Panc1 (cell line): Measurements from ENCODE around the gene TBX1. TPM values are rescaled to one million over a fixed set of nuclear protein-coding genes. Genes with fewer than 3 reads are reported as not detected.

Source experiments
- ATAC-seq: fragments of 200-7000 bp; cut with Tn5 transposase; 2 replicates; pipeline ENCODE4 v1.9.1; 2020; ENCODE audit warnings: mild to moderate bottlenecking, moderate library complexity
- BruUV-seq: library from RNA; stranded (reverse); fragments of 400-500 nt; replicated peaks from 2 replicates; lab custom pipeline; 2021; lab: Mats Ljungman, UMichigan
- CTCF ChIA-PET: fragments of 300-600 bp; sonication (Branson Sonifier 250); formaldehyde crosslinking; loops from one replicate; lab custom pipeline; 2022; ENCODE audit warnings: antibody characterized with exemption; lab: Charles Lee
- POLR2A ChIA-PET: fragments of 300-600 bp; sonication (Branson Sonifier 250); formaldehyde crosslinking; loops from one replicate; lab custom pipeline; 2022; ENCODE audit warnings: antibody characterized with exemption; lab: Charles Lee
- DNase-seq: peaks from one replicate; pipeline ENCODE4 v3.0.0-alpha.2; 2010; ENCODE audit warnings: low read depth, low spot score
- H3K27ac ChIP-seq: 2 replicates; pipeline ENCODE4 v1.5.1; 2011; ENCODE audit warnings: mild to moderate bottlenecking, low read length, inconsistent platforms
- H3K27me3 ChIP-seq: fragments of 200-500 bp; sonication (Bioruptor generic); 2 replicates; pipeline ENCODE4 v1.6.0; 2014; ENCODE audit warnings: low read length, inconsistent platforms; ENCODE audit not compliant: control insufficient read depth, insufficient read depth
- H3K36me3 ChIP-seq: fragments of 200-500 bp; sonication (Bioruptor generic); 2 replicates; pipeline ENCODE4 v1.5.1; 2014; ENCODE audit warnings: inconsistent platforms, mild to moderate bottlenecking, low read length, moderate library complexity; ENCODE audit not compliant: control insufficient read depth, insufficient read depth
- H3K4me1 ChIP-seq: 2 replicates; pipeline ENCODE4 v1.5.1; 2011; ENCODE audit warnings: inconsistent platforms, mild to moderate bottlenecking, low read length, moderate library complexity; ENCODE audit not compliant: control insufficient read depth, insufficient read depth
- H3K4me3 ChIP-seq, 2 experiments: 2 replicates each; pipeline ENCODE4 v1.5.1; 2011 to 2012; ENCODE audit warnings: low read depth in 2 of 2, low read length in 2 of 2, mild to moderate bottlenecking in 2 of 2, inconsistent platforms in 1 of 2, moderate library complexity in 1 of 2
- H3K9me3 ChIP-seq: fragments of 200-500 bp; sonication (Bioruptor generic); 2 replicates; pipeline ENCODE4 v1.5.1; 2014; ENCODE audit warnings: low read depth, mild to moderate bottlenecking, inconsistent platforms, low read length, moderate library complexity; ENCODE audit not compliant: control insufficient read depth, insufficient read depth
- POLR2AphosphoS5 ChIP-seq: IDR thresholded peaks from 2 replicates; pipeline ENCODE4 v1.6.1; 2012; ENCODE audit warnings: mild to moderate bottlenecking, low read depth, low read length, moderate library complexity
- SIN3A ChIP-seq: IDR thresholded peaks from 2 replicates; pipeline ENCODE4 v1.6.1; 2012; ENCODE audit warnings: low read depth, mild to moderate bottlenecking, low read length, moderate library complexity, borderline replicate concordance; ENCODE audit not compliant: insufficient read depth
- TCF7L2 ChIP-seq: IDR thresholded peaks from 2 replicates; pipeline ENCODE4 v1.6.1; 2011; ENCODE audit warnings: mild to moderate bottlenecking, low read depth, low read length, inconsistent platforms
- in situ Hi-C: cut with HindIII; loops from 2 replicates; pipeline ENCODE4 v1.10.0; 2016; ENCODE audit warnings: low sequenced_read_pairs, low pct_unique_long_range_greater_than_20kb
- intact Hi-C: fragments of 100-400 bp; cut with micrococcal nuclease; formaldehyde crosslinking; loops from one replicate; pipeline ENCODE4 v1.10.0; 2022; ENCODE audit not compliant: unreplicated experiment
- total RNA-seq: library from RNA; stranded (reverse); gene quantifications from one replicate; pipeline ENCODE4 v1.2.1, GENCODE V29; 2021; ENCODE audit not compliant: unreplicated experiment
- TF ChIP-seq, protein P1 (sequence below): fragments of 450-650 bp; IDR thresholded peaks from 2 replicates; pipeline ENCODE4 v1.5.1; 2017; ENCODE audit warnings: mild to moderate bottlenecking
- TF ChIP-seq, protein P2 (sequence below), 2 experiments: IDR thresholded peaks; 2 replicates each; pipeline ENCODE4 v1.6.1; 2011 to 2012; ENCODE audit warnings: low read depth in 2 of 2, control low read depth in 1 of 2, low read length in 1 of 2, mild to moderate bottlenecking in 1 of 2, moderate library complexity in 1 of 2; ENCODE audit not compliant: insufficient read depth in 1 of 2

TBX1 gene
- total RNA-seq, 1 experiment from 2014 or later = 91.7 TPM

GRCh38 chr22:19810381-19811201, 50.0 kb downstream of the TBX1 start:
- Histone ChIP-seq H3K4me1 (peaks cover 10% of the 10 kb centered on the region), H3K27me3 (no peaks in the 10 kb centered on the region), H3K36me3 (no peaks in the 10 kb centered on the region), H3K4me3 (no peak overlapping the region), H3K27ac (no peak overlapping the region), H3K9me3 (no peaks in the 10 kb centered on the region)
- TF ChIP-seq POLR2AphosphoS5 = no peak
- no peak for TF ChIP-seq SIN3A
- TF ChIP-seq, protein P1, sequence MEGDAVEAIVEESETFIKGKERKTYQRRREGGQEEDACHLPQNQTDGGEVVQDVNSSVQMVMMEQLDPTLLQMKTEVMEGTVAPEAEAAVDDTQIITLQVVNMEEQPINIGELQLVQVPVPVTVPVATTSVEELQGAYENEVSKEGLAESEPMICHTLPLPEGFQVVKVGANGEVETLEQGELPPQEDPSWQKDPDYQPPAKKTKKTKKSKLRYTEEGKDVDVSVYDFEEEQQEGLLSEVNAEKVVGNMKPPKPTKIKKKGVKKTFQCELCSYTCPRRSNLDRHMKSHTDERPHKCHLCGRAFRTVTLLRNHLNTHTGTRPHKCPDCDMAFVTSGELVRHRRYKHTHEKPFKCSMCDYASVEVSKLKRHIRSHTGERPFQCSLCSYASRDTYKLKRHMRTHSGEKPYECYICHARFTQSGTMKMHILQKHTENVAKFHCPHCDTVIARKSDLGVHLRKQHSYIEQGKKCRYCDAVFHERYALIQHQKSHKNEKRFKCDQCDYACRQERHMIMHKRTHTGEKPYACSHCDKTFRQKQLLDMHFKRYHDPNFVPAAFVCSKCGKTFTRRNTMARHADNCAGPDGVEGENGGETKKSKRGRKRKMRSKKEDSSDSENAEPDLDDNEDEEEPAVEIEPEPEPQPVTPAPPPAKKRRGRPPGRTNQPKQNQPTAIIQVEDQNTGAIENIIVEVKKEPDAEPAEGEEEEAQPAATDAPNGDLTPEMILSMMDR = no peak
- TF ChIP-seq, protein P2, sequence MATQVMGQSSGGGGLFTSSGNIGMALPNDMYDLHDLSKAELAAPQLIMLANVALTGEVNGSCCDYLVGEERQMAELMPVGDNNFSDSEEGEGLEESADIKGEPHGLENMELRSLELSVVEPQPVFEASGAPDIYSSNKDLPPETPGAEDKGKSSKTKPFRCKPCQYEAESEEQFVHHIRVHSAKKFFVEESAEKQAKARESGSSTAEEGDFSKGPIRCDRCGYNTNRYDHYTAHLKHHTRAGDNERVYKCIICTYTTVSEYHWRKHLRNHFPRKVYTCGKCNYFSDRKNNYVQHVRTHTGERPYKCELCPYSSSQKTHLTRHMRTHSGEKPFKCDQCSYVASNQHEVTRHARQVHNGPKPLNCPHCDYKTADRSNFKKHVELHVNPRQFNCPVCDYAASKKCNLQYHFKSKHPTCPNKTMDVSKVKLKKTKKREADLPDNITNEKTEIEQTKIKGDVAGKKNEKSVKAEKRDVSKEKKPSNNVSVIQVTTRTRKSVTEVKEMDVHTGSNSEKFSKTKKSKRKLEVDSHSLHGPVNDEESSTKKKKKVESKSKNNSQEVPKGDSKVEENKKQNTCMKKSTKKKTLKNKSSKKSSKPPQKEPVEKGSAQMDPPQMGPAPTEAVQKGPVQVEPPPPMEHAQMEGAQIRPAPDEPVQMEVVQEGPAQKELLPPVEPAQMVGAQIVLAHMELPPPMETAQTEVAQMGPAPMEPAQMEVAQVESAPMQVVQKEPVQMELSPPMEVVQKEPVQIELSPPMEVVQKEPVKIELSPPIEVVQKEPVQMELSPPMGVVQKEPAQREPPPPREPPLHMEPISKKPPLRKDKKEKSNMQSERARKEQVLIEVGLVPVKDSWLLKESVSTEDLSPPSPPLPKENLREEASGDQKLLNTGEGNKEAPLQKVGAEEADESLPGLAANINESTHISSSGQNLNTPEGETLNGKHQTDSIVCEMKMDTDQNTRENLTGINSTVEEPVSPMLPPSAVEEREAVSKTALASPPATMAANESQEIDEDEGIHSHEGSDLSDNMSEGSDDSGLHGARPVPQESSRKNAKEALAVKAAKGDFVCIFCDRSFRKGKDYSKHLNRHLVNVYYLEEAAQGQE (IDR thresholded peaks at IDR 0.05; ENCODE audit: insufficient read depth in 1 of 2, low read depth in 2 of 2, low read length in 1 of 2) = no peak
- TF ChIP-seq TCF7L2 = no peak
- intact Hi-C loops = no loop called here
- ATAC-seq (no peak), DNase-seq (no peak)
- CTCF ChIA-PET = interaction anchor here (0.5 to 0.6 kb wide), 2 partner anchors 38 to 1969 kb away, joined by 3 read pairs; no protein-coding TSS in a partner anchor
- in situ Hi-C loops = no loop called here
- POLR2A ChIA-PET = no interaction called here
- no TSS peak for BruUV-seq

- ChIA-PET CTCF (interaction anchor here (0.5 to 0.6 kb wide), 2 partner anchors 38 to 1968 kb away, joined by 3 read pairs; no protein-coding TSS in a partner anchor), POLR2A (no interaction called here)
- Histone ChIP-seq H3K27ac (no peak overlapping the region), H3K4me3 (no peak overlapping the region), H3K4me1 (peaks cover 8% of the 10 kb centered on the region), H3K36me3 (no peaks in the 10 kb centered on the region), H3K27me3 (no peaks in the 10 kb centered on the region), H3K9me3 (no peaks in the 10 kb centered on the region)
- intact Hi-C loops = no loop called here
- TF ChIP-seq TCF7L2 = no peak
- TF ChIP-seq SIN3A = no peak
- in situ Hi-C loops = no loop called here
- DNase-seq (no peak), ATAC-seq (no peak)
- no TSS peak for BruUV-seq
These were observed 50.6 kb downstream of the TBX1 start for GRCh38 chr22:19811211-19811621.
